ENCODE measurements around the gene PNPLA4. TPM values are rescaled to one million over a fixed set of nuclear protein-coding genes. Genes with fewer than 3 reads are reported as not detected.

Gene PNPLA4
- total and polyA plus RNA-seq, 2 of the 13 experiments (the other 11 are each of a cell fraction or from before 2014, with no cell fraction given) = 13.0 to 17.7 TPM

GRCh38 chrX:7953446-7953845 lies 26.2 kb upstream of the PNPLA4 start:
- Histone ChIP-seq H3K36me3 (replicated peaks in 1 of 2; ENCODE audit: control insufficient read depth in 1 of 2, insufficient read depth in 2 of 2, low read length in 2 of 2) (no peaks in the 10 kb centered on the region), H3K9me3 (ENCODE audit: low read length) (no peaks in the 10 kb centered on the region; the same call in 1 of the 2 replicates), H3K4me3 (replicated peaks in 1 of 3; ENCODE audit: insufficient read depth in 1 of 3, low read depth in 2 of 3, low read length in 3 of 3) (no peak overlapping the region), H3K4me2 (ENCODE audit: low read depth, low read length) (no peak overlapping the region), H3K4me1 (ENCODE audit: insufficient read depth, low read length) (no peaks in the 10 kb centered on the region), H2AFZ (ENCODE audit: low read length) (no peak overlapping the region), H3K9ac (ENCODE audit: insufficient read depth, low read depth, low read length) (no peak overlapping the region), H3K27me3 (ENCODE audit: control insufficient read depth in 1 of 2, insufficient read depth in 2 of 2, low read length in 2 of 2) (no peaks in the 10 kb centered on the region), H3K79me2 (ENCODE audit: insufficient read depth, low read length) (no peaks in the 10 kb centered on the region), H4K20me1 (ENCODE audit: insufficient read depth, low read length) (no peaks in the 10 kb centered on the region), H3K27ac (ENCODE audit: extremely low read length, insufficient read depth, low read length) (no peak overlapping the region)
- TF ChIP-seq MAFK (conservative IDR thresholded peaks at IDR 0.05 in 1 of 2, IDR thresholded peaks at IDR 0.05 in 1 of 2; ENCODE audit: low read length in 2 of 2) (peak in 1 of 2 experiments; percentile 33; a peak in 1 of 4 replicates), ZNF567 (CRISPR knock-in tag; IDR thresholded peaks at IDR 0.05; ENCODE audit: borderline replicate concordance) (no peak)
- ChIA-PET POLR2A (no interaction called here), CTCF (ENCODE audit: low intra/inter-chr PET ratio, low total read pairs) (no interaction called here)
- 96% methylated on average over 5 of the region's 5 CpGs for WGBS (ENCODE audit: low lambda C conversion rate)
- ATAC-seq = no peak
- in situ Hi-C loops (cut with HindIII; ENCODE audit: extremely low pct_ligation_motif_present, low pct_unique_long_range_greater_than_20kb) (no loop called here), intact Hi-C loops (cut with micrococcal nuclease; ENCODE audit: unreplicated experiment) (no loop called here)
- no TSS peak for BruUV-seq (replicated peaks)
- no peak for DNase-seq (ENCODE audit: low spot score)
- FAIRE-seq = no peak

- no peaks in the 10 kb centered on the region for H3K9me3 ChIP-seq (ENCODE audit: low read length)
- FAIRE-seq (no peak), ATAC-seq (no peak), DNase-seq (ENCODE audit: low spot score) (no peak)
- no peak overlapping the region for H3K27ac ChIP-seq (ENCODE audit: extremely low read length, insufficient read depth, low read length)
- WGBS (ENCODE audit: low lambda C conversion rate) = 83% methylated on average over 2 of the region's 2 CpGs
- BruUV-seq (replicated peaks) = no TSS peak
- no peak overlapping the region for H3K4me2 ChIP-seq (ENCODE audit: low read depth, low read length)
- no peaks in the 10 kb centered on the region for H3K36me3 ChIP-seq (replicated peaks in 1 of 2; ENCODE audit: control insufficient read depth in 1 of 2, insufficient read depth in 2 of 2, low read length in 2 of 2)
- H2AFZ ChIP-seq (ENCODE audit: low read length) = no peak overlapping the region
- POLR2A ChIA-PET = no interaction called here
- H3K79me2 ChIP-seq (ENCODE audit: insufficient read depth, low read length) = no peaks in the 10 kb centered on the region
- CTCF ChIA-PET (ENCODE audit: low intra/inter-chr PET ratio, low total read pairs) = no interaction called here
- no peaks in the 10 kb centered on the region for H3K4me1 ChIP-seq (ENCODE audit: insufficient read depth, low read length)
- H3K4me3 ChIP-seq (replicated peaks in 1 of 3; ENCODE audit: insufficient read depth in 1 of 3, low read depth in 2 of 3, low read length in 3 of 3) = no peak overlapping the region
- in situ Hi-C loops (cut with HindIII; ENCODE audit: extremely low pct_ligation_motif_present, low pct_unique_long_range_greater_than_20kb) (no loop called here), intact Hi-C loops (cut with micrococcal nuclease; ENCODE audit: unreplicated experiment) (no loop called here)
- H3K27me3 ChIP-seq (ENCODE audit: control insufficient read depth in 1 of 2, insufficient read depth in 2 of 2, low read length in 2 of 2) = no peaks in the 10 kb centered on the region
- H3K9ac ChIP-seq (ENCODE audit: insufficient read depth, low read depth, low read length) = no peak overlapping the region
- no peaks in the 10 kb centered on the region for H4K20me1 ChIP-seq (ENCODE audit: insufficient read depth, low read length)
- TF ChIP-seq ZFAT (CRISPR knock-in tag; conservative IDR thresholded peaks at IDR 0.05) = no peak
- no peak for TF ChIP-seq PCBP2 (optimal IDR thresholded peaks at IDR 0.05; ENCODE audit: low read depth, low read length, poor library complexity, severe bottlenecking)
- no peak for TF ChIP-seq DMAP1 (CRISPR knock-in tag; IDR thresholded peaks at IDR 0.05)
- TF ChIP-seq E2F5 (CRISPR knock-in tag; conservative IDR thresholded peaks at IDR 0.05) = no peak
- TF ChIP-seq SNRNP70 (IDR thresholded peaks at IDR 0.05; ENCODE audit: low read depth, low read length) = no peak
- TF ChIP-seq TEAD2 (CRISPR knock-in tag; IDR thresholded peaks at IDR 0.05) = no peak
- no peak for TF ChIP-seq HIVEP1 (CRISPR knock-in tag; IDR thresholded peaks at IDR 0.05)
- TF ChIP-seq ZMAT3 (CRISPR knock-in tag; conservative IDR thresholded peaks at IDR 0.05) = no peak
- no peak for TF ChIP-seq U2AF1 (optimal IDR thresholded peaks at IDR 0.05; ENCODE audit: low read depth, low read length)
- TF ChIP-seq AFF4 (CRISPR knock-in tag; IDR thresholded peaks at IDR 0.05) = no peak
- TF ChIP-seq RFX1 (IDR thresholded peaks at IDR 0.05) = no peak
- TF ChIP-seq CHD4 (IDR thresholded peaks at IDR 0.05; ENCODE audit: borderline replicate concordance, low read length) = no peak
- no peak for TF ChIP-seq U2AF2 (IDR thresholded peaks at IDR 0.05; ENCODE audit: low read depth, low read length)
- TF ChIP-seq SRY (CRISPR knock-in tag; IDR thresholded peaks at IDR 0.05) = no peak
- TF ChIP-seq CENPX (CRISPR knock-in tag; IDR thresholded peaks at IDR 0.05) = no peak
Observed at GRCh38 chrX:7950865-7951264, 23.7 kb upstream of the PNPLA4 start.
